Thyroid gland (tissue), 4 donors: ENCODE measurements around the gene C17orf114. TPM values are rescaled to one million over a fixed set of nuclear protein-coding genes. Genes with fewer than 3 reads are reported as not detected.

Experiments
- DNase-seq, 2 donors: peaks; one replicate each; pipeline ENCODE4 v3.0.0-alpha.2; 2019
- H3K27ac ChIP-seq, 3 donors: fragments of 200-600 bp; sonication (generic); 1 replicate in 2 of 3; 2 replicates in 1 of 3; pipeline ENCODE4 v1.5.1; 2016 to 2019; ENCODE audit warnings: mild to moderate bottlenecking in 1 of 3, moderate library complexity in 1 of 3
- H3K27me3 ChIP-seq: fragments of 200-600 bp; sonication (generic); one replicate; pipeline ENCODE4 v1.5.1; 2019
- H3K36me3 ChIP-seq, 2 donors: fragments of 200-600 bp; sonication (generic); one replicate each; pipeline ENCODE4 v1.5.1; 2016 to 2019
- H3K4me1 ChIP-seq, 2 donors: fragments of 200-600 bp; sonication (generic); one replicate each; pipeline ENCODE4 v1.5.1; 2017 to 2019
- H3K4me3 ChIP-seq, 3 donors: fragments of 200-600 bp; sonication (generic); replicated peaks in 1 of 3; 1 replicate in 2 of 3; 2 replicates in 1 of 3; pipeline ENCODE4 v1.5.1; 2016; ENCODE audit warnings: mild to moderate bottlenecking in 1 of 3
- H3K9me3 ChIP-seq: fragments of 200-600 bp; sonication (generic); one replicate; pipeline ENCODE4 v1.5.1; 2017
- CTCF ChIP-seq, 6 experiments: fragments of 200-600 bp in 3 of 6; fragments of 450-650 bp in 3 of 6; sonication (generic) in 3 of 6; IDR thresholded peaks; one replicate each; pipeline ENCODE4 v1.5.1; 2016 to 2019; ENCODE audit warnings: antibody characterized with exemption in 6 of 6, mild to moderate bottlenecking in 2 of 6, inconsistent platforms in 1 of 6, moderate library complexity in 1 of 6
- POLR2A ChIP-seq, 2 donors: fragments of 450-650 bp; IDR thresholded peaks; one replicate each; pipeline ENCODE4 v1.6.1; 2017; ENCODE audit warnings: antibody characterized with exemption in 2 of 2, mild to moderate bottlenecking in 2 of 2, moderate library complexity in 1 of 2
- WGBS, 2 donors: methylation state at CpG; one replicate each; pipeline ENCODE4 v1.1.5; 2017; 5-methylcytosine and 5-hydroxymethylcytosine counted together
- intact Hi-C: fragments of 100-400 bp; cut with DNase I; formaldehyde crosslinking; loops from one replicate; pipeline ENCODE4 v1.15.1; 2023
- total RNA-seq, 4 donors: library from RNA; depleted of rRNA; stranded (reverse); fragments of >200 nt; gene quantifications; one replicate each; pipeline ENCODE4 v1.2.3, GENCODE V29; 2016

C17orf114 gene

GRCh38 chr17:4766201-4766600 is 35.9 kb downstream of the C17orf114 start:
- Histone ChIP-seq H3K27me3 (no peaks in the 10 kb centered on the region), H3K36me3 (no peaks in the 10 kb centered on the region), H3K4me1 (no peaks in the 10 kb centered on the region), H3K9me3 (no peaks in the 10 kb centered on the region), H3K4me3 (no peak overlapping the region), H3K27ac (no peak overlapping the region)
- WGBS, 2 donors: 80 to 88% methylated on average over 3 of the region's 3 CpGs
- intact Hi-C loops: no loop called here
- no peak for DNase-seq
- TF ChIP-seq CTCF (IDR thresholded peaks at IDR 0.05): no peak
- TF ChIP-seq POLR2A (IDR thresholded peaks at IDR 0.05): no peak

GRCh38 chr17:4764595-4764994 is 37.5 kb downstream of the C17orf114 start:
- 71% methylated on average over 3 of the region's 3 CpGs for WGBS, 2 donors
- no peaks in the 10 kb centered on the region for H3K27me3 ChIP-seq
- no peaks in the 10 kb centered on the region for H3K9me3 ChIP-seq
- TF ChIP-seq CTCF (IDR thresholded peaks at IDR 0.05): no peak
- TF ChIP-seq POLR2A (IDR thresholded peaks at IDR 0.05): no peak
- no peaks in the 10 kb centered on the region for H3K36me3 ChIP-seq
- DNase-seq: no peak
- no peak overlapping the region for H3K4me3 ChIP-seq
- H3K27ac ChIP-seq: no peak overlapping the region
- intact Hi-C loops: no loop called here
- no peaks in the 10 kb centered on the region for H3K4me1 ChIP-seq

GRCh38 chr17:4759776-4760236 is 42.3 kb downstream of the C17orf114 start:
- Histone ChIP-seq H3K4me3 (no peak overlapping the region), H3K9me3 (no peaks in the 10 kb centered on the region), H3K27me3 (no peaks in the 10 kb centered on the region), H3K4me1 (no peaks in the 10 kb centered on the region), H3K27ac (no peak overlapping the region), H3K36me3 (no peaks in the 10 kb centered on the region)
- TF ChIP-seq POLR2A (IDR thresholded peaks at IDR 0.05) (no peak), CTCF (IDR thresholded peaks at IDR 0.05) (no peak)
- 89 to 97% methylated on average over 10 of the region's 10 CpGs for WGBS, 2 donors
- intact Hi-C loops: no loop called here
- no peak for DNase-seq

- Histone ChIP-seq H3K9me3 (no peaks in the 10 kb centered on the region), H3K27me3 (no peaks in the 10 kb centered on the region), H3K4me1 (no peaks in the 10 kb centered on the region), H3K27ac (no peak overlapping the region), H3K4me3 (no peak overlapping the region), H3K36me3 (no peaks in the 10 kb centered on the region)
- intact Hi-C loops: no loop called here
- no peak for DNase-seq
- WGBS, 2 donors: 89 to 90% methylated on average over 1 of the region's 1 CpG
- TF ChIP-seq POLR2A (IDR thresholded peaks at IDR 0.05) (no peak), CTCF (IDR thresholded peaks at IDR 0.05) (no peak)
These were observed 48.7 kb downstream of the C17orf114 start for GRCh38 chr17:4753392-4753791.

GRCh38 chr17:4751932-4752331 is 50.2 kb downstream of the C17orf114 start:
- TF ChIP-seq POLR2A (IDR thresholded peaks at IDR 0.05) (no peak), CTCF (IDR thresholded peaks at IDR 0.05) (no peak)
- Histone ChIP-seq H3K4me3 (no peak overlapping the region), H3K4me1 (no peaks in the 10 kb centered on the region), H3K36me3 (no peaks in the 10 kb centered on the region), H3K27ac (no peak overlapping the region), H3K27me3 (no peaks in the 10 kb centered on the region), H3K9me3 (no peaks in the 10 kb centered on the region)
- WGBS, 2 donors: 67 to 76% methylated on average over 5 of the region's 5 CpGs
- intact Hi-C loops: no loop called here
- no peak for DNase-seq

Other genes with a start within 250 kb of the C17orf114 start
- gene MYBBP1A, start 246.9 kb downstream of the C17orf114 start, total RNA-seq: 10 to 100 TPM; 23.5 to 50.2 (median 37.6) TPM
- gene GGT6, start 241.8 kb downstream of the C17orf114 start, total RNA-seq: 1 to 10 TPM in 1 of 4 donors, under 1 TPM in 1, not detected in 2; 0.56 to 1.3 TPM
- under 1 TPM; 0.44 to 0.81 (median 0.67) TPM for gene SMTNL2, start 217.8 kb downstream of the C17orf114 start, total RNA-seq
- gene ALOX15, start 160.7 kb downstream of the C17orf114 start, total RNA-seq: not detected
- gene PELP1, start 98.2 kb downstream of the C17orf114 start, total RNA-seq: 10 to 100 TPM; 13.2 to 33.9 (median 28.1) TPM
- gene ARRB2, start 91.7 kb downstream of the C17orf114 start, total RNA-seq: 10 to 100 TPM in 3 of 4 donors, 1 to 10 TPM in 1; 8.4 to 20.6 (median 14.4) TPM
- gene MED11, start 70.9 kb downstream of the C17orf114 start, total RNA-seq: 10 to 100 TPM; 37.3 to 54.7 (median 41.3) TPM
- under 1 TPM; 0.29 to 0.44 (median 0.37) TPM for gene ZMYND15, start 62.5 kb downstream of the C17orf114 start, total RNA-seq
- 10 to 100 TPM in 3 of 4 donors, 1 to 10 TPM in 1; 6.6 to 13.7 (median 12.8) TPM for gene CXCL16, start 62.4 kb downstream of the C17orf114 start, total RNA-seq
- gene TM4SF5, start 30.4 kb downstream of the C17orf114 start, total RNA-seq: not detected
- 1 to 10 TPM in 2 of 4 donors, not detected in 2; 1.8 to 4.0 TPM for gene VMO1, start 16.0 kb downstream of the C17orf114 start, total RNA-seq
- not detected for gene GLTPD2, start 13.4 kb downstream of the C17orf114 start, total RNA-seq
- gene PSMB6, start 6.2 kb downstream of the C17orf114 start, total RNA-seq: 100 to 1,000 TPM; 108 to 322 (median 141) TPM
- 10 to 100 TPM; 10.7 to 20.0 (median 16.2) TPM for gene PLD2, start 4.8 kb upstream of the C17orf114 start, total RNA-seq
- 10 to 100 TPM; 25.1 to 51.6 (median 31.2) TPM for gene MINK1, start 31.0 kb upstream of the C17orf114 start, total RNA-seq
- 1 to 10 TPM in 3 of 4 donors, under 1 TPM in 1; 0.33 to 1.9 (median 1.3) TPM for gene C17orf107, start 97.2 kb upstream of the C17orf114 start, total RNA-seq
- gene CHRNE, start 100.8 kb upstream of the C17orf114 start, total RNA-seq: under 1 TPM; 0.29 to 0.83 (median 0.49) TPM
- not detected for gene GP1BA, start 129.9 kb upstream of the C17orf114 start, total RNA-seq
- gene SLC25A11, start 137.7 kb upstream of the C17orf114 start, total RNA-seq: 10 to 100 TPM; 29.3 to 62.4 (median 48.4) TPM
- 10 to 100 TPM; 47.1 to 77.0 (median 67.2) TPM for gene RNF167, start 137.9 kb upstream of the C17orf114 start, total RNA-seq
- 100 to 1,000 TPM; 228 to 606 (median 328) TPM for gene PFN1, start 146.2 kb upstream of the C17orf114 start, total RNA-seq
- 1 to 10 TPM in 3 of 4 donors, not detected in 1; 5.4 to 8.8 (median 5.5) TPM for gene ENO3, start 148.8 kb upstream of the C17orf114 start, total RNA-seq
- 10 to 100 TPM; 50.5 to 69.7 (median 68.3) TPM for gene SPAG7, start 165.5 kb upstream of the C17orf114 start, total RNA-seq
- gene CAMTA2, start 185.3 kb upstream of the C17orf114 start, total RNA-seq: 10 to 100 TPM; 17.1 to 29.0 (median 20.4) TPM
- gene INCA1, start 195.2 kb upstream of the C17orf114 start, total RNA-seq: 1 to 10 TPM; 1.0 to 2.3 (median 1.4) TPM
- gene KIF1C, start 195.6 kb upstream of the C17orf114 start, total RNA-seq: 100 to 1,000 TPM in 1 of 4 donors, 10 to 100 TPM in 3; 67.3 to 134 (median 86.9) TPM
- under 1 TPM in 1 of 4 donors, not detected in 3; 0.11 TPM for gene SLC52A1, start 233.1 kb upstream of the C17orf114 start, total RNA-seq